ENCODE results near the gene NALCN. TPM values are rescaled to one million over a fixed set of nuclear protein-coding genes. Genes with fewer than 3 reads are reported as not detected.

NALCN gene
- total and polyA plus RNA-seq, 2 donors (not counting 1 experiment from before 2014, with no cell fraction given) = 1.5 to 2.7 TPM

DNA sequence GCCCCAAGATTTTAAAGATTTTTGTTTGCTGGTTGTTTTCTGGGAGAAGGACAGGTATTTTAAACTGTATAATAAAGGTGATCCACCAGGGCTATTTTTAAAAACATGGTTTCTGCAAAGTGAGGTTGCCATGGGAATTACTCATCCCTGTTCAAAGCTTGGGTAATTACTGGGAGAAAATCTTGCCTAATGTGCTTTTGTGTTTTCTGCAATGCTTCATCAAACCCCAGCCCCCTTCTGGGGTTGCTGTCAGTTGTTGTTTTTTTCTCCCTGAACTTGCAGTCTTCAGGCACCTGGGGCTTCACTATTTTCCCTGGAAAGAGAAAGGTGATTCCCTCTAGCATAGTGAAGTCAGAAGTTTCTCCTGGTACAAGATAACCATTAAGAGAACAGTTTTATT is 277.2 kb downstream of the NALCN start:
- Histone ChIP-seq H3K4me3 (replicated peaks in 1 of 4; ENCODE audit: control extremely low read depth in 1 of 4, insufficient read depth in 1 of 4, low read depth in 3 of 4, low read length in 4 of 4) (no peak overlapping the region), H4K20me1 (ENCODE audit: control insufficient read depth, extremely low read depth, insufficient read depth, low read length) (no peaks in the 10 kb centered on the region), H3K9me3 (ENCODE audit: control insufficient read depth, insufficient read depth, low read depth, low read length) (no peaks in the 10 kb centered on the region), H3K27me3 (ENCODE audit: control insufficient read depth, insufficient read depth, low read length) (no peaks in the 10 kb centered on the region), H2AFZ (ENCODE audit: low read length) (no peak overlapping the region), H3K36me3 (ENCODE audit: control insufficient read depth, insufficient read depth, low read length) (no peaks in the 10 kb centered on the region), H3K79me2 (ENCODE audit: control insufficient read depth, insufficient read depth, low read length) (no peaks in the 10 kb centered on the region), H3K9ac (ENCODE audit: insufficient read depth, low read length) (no peak overlapping the region), H3K27ac (ENCODE audit: insufficient read depth, low read length) (no peak overlapping the region), H3K4me2 (ENCODE audit: extremely low read depth, insufficient read depth, low read length) (no peak overlapping the region), H3K4me1 (ENCODE audit: control insufficient read depth, extremely low read depth, insufficient read depth, low read length) (no peaks in the 10 kb centered on the region)
- no peak for TF ChIP-seq EZH2 (IDR thresholded peaks at IDR 0.05; ENCODE audit: low read length, missing control alignments)
- no peak for TF ChIP-seq CTCF (conservative IDR thresholded peaks at IDR 0.05 in 1 of 2, IDR thresholded peaks at IDR 0.05 in 1 of 2; ENCODE audit: low read depth in 1 of 2, low read length in 2 of 2)
- peak in 1 of 2 donors; percentile 16 for DNase-seq (ENCODE audit: low read depth in 2 of 2)

- H3K27ac ChIP-seq (ENCODE audit: insufficient read depth, low read length) = no peak overlapping the region
- H3K4me1 ChIP-seq (ENCODE audit: control insufficient read depth, extremely low read depth, insufficient read depth, low read length) = no peaks in the 10 kb centered on the region
- no peaks in the 10 kb centered on the region for H4K20me1 ChIP-seq (ENCODE audit: control insufficient read depth, extremely low read depth, insufficient read depth, low read length)
- no peaks in the 10 kb centered on the region for H3K36me3 ChIP-seq (ENCODE audit: control insufficient read depth, insufficient read depth, low read length)
- H3K27me3 ChIP-seq (ENCODE audit: control insufficient read depth, insufficient read depth, low read length) = no peaks in the 10 kb centered on the region
- no peak overlapping the region for H3K4me2 ChIP-seq (ENCODE audit: extremely low read depth, insufficient read depth, low read length)
- H3K9ac ChIP-seq (ENCODE audit: insufficient read depth, low read length) = no peak overlapping the region
- H3K79me2 ChIP-seq (ENCODE audit: control insufficient read depth, insufficient read depth, low read length) = no peaks in the 10 kb centered on the region
- TF ChIP-seq EZH2 (IDR thresholded peaks at IDR 0.05; ENCODE audit: low read length, missing control alignments) (no peak), CTCF (conservative IDR thresholded peaks at IDR 0.05 in 1 of 2, IDR thresholded peaks at IDR 0.05 in 1 of 2; ENCODE audit: low read depth in 1 of 2, low read length in 2 of 2) (peak; percentile 70 to 86)
- no peak overlapping the region for H2AFZ ChIP-seq (ENCODE audit: low read length)
- H3K9me3 ChIP-seq (ENCODE audit: control insufficient read depth, insufficient read depth, low read depth, low read length) = no peaks in the 10 kb centered on the region
- no peak overlapping the region for H3K4me3 ChIP-seq (replicated peaks in 1 of 4; ENCODE audit: control extremely low read depth in 1 of 4, insufficient read depth in 1 of 4, low read depth in 3 of 4, low read length in 4 of 4)
- peak; percentile 27 to 62 for DNase-seq (ENCODE audit: low read depth in 2 of 2)
These were observed 288.5 kb downstream of the NALCN start for GRCh38 chr13:101127741-101128353.

- TF ChIP-seq CTCF (conservative IDR thresholded peaks at IDR 0.05 in 1 of 2, IDR thresholded peaks at IDR 0.05 in 1 of 2; ENCODE audit: low read depth in 1 of 2, low read length in 2 of 2) = no peak
- TF ChIP-seq EZH2 (IDR thresholded peaks at IDR 0.05; ENCODE audit: low read length, missing control alignments) = no peak
- H2AFZ ChIP-seq (ENCODE audit: low read length) = no peak overlapping the region
- no peak for DNase-seq (ENCODE audit: low read depth in 2 of 2)
- no peaks in the 10 kb centered on the region for H3K79me2 ChIP-seq (ENCODE audit: control insufficient read depth, insufficient read depth, low read length)
- no peak overlapping the region for H3K4me2 ChIP-seq (ENCODE audit: extremely low read depth, insufficient read depth, low read length)
- H4K20me1 ChIP-seq (ENCODE audit: control insufficient read depth, extremely low read depth, insufficient read depth, low read length) = no peaks in the 10 kb centered on the region
- H3K27me3 ChIP-seq (ENCODE audit: control insufficient read depth, insufficient read depth, low read length) = peaks cover under 1% of the 10 kb centered on the region
- H3K4me3 ChIP-seq (replicated peaks in 1 of 4; ENCODE audit: control extremely low read depth in 1 of 4, insufficient read depth in 1 of 4, low read depth in 3 of 4, low read length in 4 of 4) = no peak overlapping the region
- no peaks in the 10 kb centered on the region for H3K9me3 ChIP-seq (ENCODE audit: control insufficient read depth, insufficient read depth, low read depth, low read length)
- no peak overlapping the region for H3K27ac ChIP-seq (ENCODE audit: insufficient read depth, low read length)
- no peak overlapping the region for H3K9ac ChIP-seq (ENCODE audit: insufficient read depth, low read length)
- H3K36me3 ChIP-seq (ENCODE audit: control insufficient read depth, insufficient read depth, low read length) = no peaks in the 10 kb centered on the region
- H3K4me1 ChIP-seq (ENCODE audit: control insufficient read depth, extremely low read depth, insufficient read depth, low read length) = no peaks in the 10 kb centered on the region
These were observed 293.3 kb downstream of the NALCN start for GRCh38 chr13:101123028-101123427.

Measured in fibroblast of lung (primary cell).